K562 (cell line): ENCODE results near the gene NUTF2. TPM values are rescaled to one million over a fixed set of nuclear protein-coding genes. Genes with fewer than 3 reads are reported as not detected.
A peak's percentile ranks its signal among the peaks of the same experiment; 100 is the strongest.

Source experiments
- BMI1 ChIP-seq: fragments of 150-350 bp; IDR thresholded peaks from 2 replicates; pipeline ENCODE4 v1.6.1; 2014; ENCODE audit warnings: low read length
- BRD4 ChIP-seq: fragments of 200-600 bp; sonication (generic); IDR thresholded peaks from 2 replicates; pipeline ENCODE4 v1.6.1; 2017; ENCODE audit warnings: inconsistent platforms
- EZH2 ChIP-seq: IDR thresholded peaks from 2 replicates; pipeline ENCODE4 v1.6.1; 2012; ENCODE audit warnings: low read depth, mild to moderate bottlenecking, inconsistent platforms, low read length, borderline replicate concordance
- FOSL1 ChIP-seq: fragments of 200-800 bp; sonication (Bioruptor generic); conservative IDR thresholded peaks from 2 replicates; pipeline ENCODE4 v1.6.1; 2016; ENCODE audit warnings: missing genetic modification characterization, missing compliant biosample characterization
- FOXJ2 ChIP-seq: fragments of 200-800 bp; sonication (Bioruptor generic); IDR thresholded peaks from 2 replicates; pipeline ENCODE4 v1.6.1; 2016; ENCODE audit warnings: missing genetic modification characterization, missing compliant biosample characterization
- MXI1 ChIP-seq: IDR thresholded peaks from 2 replicates; pipeline ENCODE4 v1.6.1; 2011; ENCODE audit warnings: low read depth, mild to moderate bottlenecking, improper control_type of control experiment, low read length
- NR2F6 ChIP-seq: fragments of 450-650 bp; formaldehyde crosslinking; IDR thresholded peaks from 2 replicates; pipeline ENCODE4 v1.4.0; 2020; ENCODE audit warnings: mild to moderate bottlenecking
- RNF2 ChIP-seq: sonication (generic); IDR thresholded peaks from 2 replicates; pipeline ENCODE4 v1.6.1; 2016
- SMARCA4 ChIP-seq: fragments of 450-650 bp; IDR thresholded peaks from 2 replicates; pipeline ENCODE4 v1.6.1; 2016
- SOX6 ChIP-seq: fragments of 450-650 bp; IDR thresholded peaks from 2 replicates; pipeline ENCODE4 v1.6.1; 2014; ENCODE audit warnings: mild to moderate bottlenecking
- TAL1 ChIP-seq: fragments of 450-650 bp; IDR thresholded peaks from 2 replicates; pipeline ENCODE4 v1.6.1; 2016; ENCODE audit warnings: mild to moderate bottlenecking
- ZNF165 ChIP-seq: fragments of 250-450 bp; sonication (Bioruptor Pico); IDR thresholded peaks from 2 replicates; pipeline ENCODE4 v1.4.0; 2020; ENCODE audit warnings: borderline replicate concordance
- ZNF449 ChIP-seq: fragments of 250-450 bp; sonication (Bioruptor Pico); IDR thresholded peaks from 2 replicates; pipeline ENCODE4 v1.8.0; 2022; ENCODE audit warnings: moderate library complexity, mild to moderate bottlenecking, inconsistent platforms
- ZNF780A ChIP-seq: fragments of 250-450 bp; sonication (Bioruptor Pico); IDR thresholded peaks from 2 replicates; pipeline ENCODE4 v1.5.0; 2021; ENCODE audit warnings: mild to moderate bottlenecking
- polyA plus RNA-seq, 8 experiments: library from polyadenylated mRNA; depleted of rRNA in 4 of 8; stranded (reverse) in 5 of 8; unstranded in 3 of 8; fragments of >200 nt; fragmentation: Nextera tagmentation in 2 of 8; fragmentation: Illumina TruSeq in 1 of 8; extraction: Ambion mirVana in 2 of 8; extraction: Trizol in 1 of 8; gene quantifications; 2 replicates each; pipeline versions ENCODE4 v1.2.1 to v1.2.3, GENCODE V29; 2011 to 2014; ENCODE audit warnings: inconsistent platforms in 1 of 8, missing spikeins in 1 of 8
- total RNA-seq, 7 experiments: library from RNA; depleted of rRNA in 6 of 7; stranded (reverse); fragments of >200 nt in 6 of 7; fragmentation: Illumina TruSeq in 2 of 7; extraction: Trizol in 2 of 7; gene quantifications; 2 replicates each; pipeline versions ENCODE4 v1.2.1 to v1.2.3, GENCODE V29; 2011 to 2021; ENCODE audit warnings: low replicate concordance in 1 of 7
- TF ChIP-seq, protein P1 (sequence below), 2 experiments: IDR thresholded peaks in 1 of 2; conservative IDR thresholded peaks in 1 of 2; 2 replicates each; pipeline ENCODE4 v1.6.1; 2016; ENCODE audit warnings: low read depth in 2 of 2, mild to moderate bottlenecking in 1 of 2, missing compliant biosample characterization in 1 of 2, missing genetic modification characterization in 1 of 2, moderate library complexity in 1 of 2
- TF ChIP-seq, protein P2 (sequence below): fragments of 250-450 bp; sonication (Bioruptor Pico); IDR thresholded peaks from 2 replicates; pipeline ENCODE4 v1.9.0; 2021; ENCODE audit warnings: mild to moderate bottlenecking
- TF ChIP-seq, protein P3 (sequence below): sonication (generic); formaldehyde crosslinking; IDR thresholded peaks from 2 replicates; pipeline ENCODE4 v1.8.0; 2022; ENCODE audit warnings: missing genetic modification reagents, mild to moderate bottlenecking, moderate library complexity, borderline replicate concordance
- TF ChIP-seq, protein P4 (sequence below): fragments of 450-650 bp; IDR thresholded peaks from 2 replicates; pipeline ENCODE4 v1.6.1; 2016
- TF ChIP-seq, protein P5 (sequence below): IDR thresholded peaks from 2 replicates; pipeline ENCODE4 v1.6.1; 2011; ENCODE audit warnings: borderline replicate concordance, low read depth, mild to moderate bottlenecking, moderate library complexity, low read length; ENCODE audit not compliant: insufficient read depth, poor library complexity, severe bottlenecking

The NUTF2 gene
- total and polyA plus RNA-seq, 9 of the 15 experiments (the other 6 are each of a cell fraction or from before 2014, with no cell fraction given) = 106 to 248 (median 147) TPM

GRCh38 chr16:67857547-67858233 lies 11.0 kb downstream of the NUTF2 start (continued):
- TF ChIP-seq, protein P1, sequence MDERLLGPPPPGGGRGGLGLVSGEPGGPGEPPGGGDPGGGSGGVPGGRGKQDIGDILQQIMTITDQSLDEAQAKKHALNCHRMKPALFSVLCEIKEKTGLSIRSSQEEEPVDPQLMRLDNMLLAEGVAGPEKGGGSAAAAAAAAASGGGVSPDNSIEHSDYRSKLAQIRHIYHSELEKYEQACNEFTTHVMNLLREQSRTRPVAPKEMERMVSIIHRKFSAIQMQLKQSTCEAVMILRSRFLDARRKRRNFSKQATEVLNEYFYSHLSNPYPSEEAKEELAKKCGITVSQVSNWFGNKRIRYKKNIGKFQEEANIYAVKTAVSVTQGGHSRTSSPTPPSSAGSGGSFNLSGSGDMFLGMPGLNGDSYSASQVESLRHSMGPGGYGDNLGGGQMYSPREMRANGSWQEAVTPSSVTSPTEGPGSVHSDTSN (CRISPR knock-in tag; IDR thresholded peaks at IDR 0.05; ENCODE audit: low read depth) = no peak
- TF ChIP-seq, protein P1 (tag; conservative IDR thresholded peaks at IDR 0.05; ENCODE audit: low read depth) = 0 out of 2 replicates have a peak, but pooled peaks have one; percentile 12
- TF ChIP-seq BMI1 = peak; percentile 50; the same call in 1 of the 2 replicates
- TF ChIP-seq, protein P2, sequence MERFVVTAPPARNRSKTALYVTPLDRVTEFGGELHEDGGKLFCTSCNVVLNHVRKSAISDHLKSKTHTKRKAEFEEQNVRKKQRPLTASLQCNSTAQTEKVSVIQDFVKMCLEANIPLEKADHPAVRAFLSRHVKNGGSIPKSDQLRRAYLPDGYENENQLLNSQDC = no peak
- TF ChIP-seq, protein P3, sequence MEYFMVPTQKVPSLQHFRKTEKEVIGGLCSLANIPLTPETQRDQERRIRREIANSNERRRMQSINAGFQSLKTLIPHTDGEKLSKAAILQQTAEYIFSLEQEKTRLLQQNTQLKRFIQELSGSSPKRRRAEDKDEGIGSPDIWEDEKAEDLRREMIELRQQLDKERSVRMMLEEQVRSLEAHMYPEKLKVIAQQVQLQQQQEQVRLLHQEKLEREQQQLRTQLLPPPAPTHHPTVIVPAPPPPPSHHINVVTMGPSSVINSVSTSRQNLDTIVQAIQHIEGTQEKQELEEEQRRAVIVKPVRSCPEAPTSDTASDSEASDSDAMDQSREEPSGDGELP (CRISPR knock-in tag) = peak; percentile 76
- TF ChIP-seq RNF2 = no peak
- peak; percentile 96 for TF ChIP-seq FOSL1
- peak; percentile 84 for TF ChIP-seq SOX6
- TF ChIP-seq ZNF449 (CRISPR knock-in tag) = no peak
- TF ChIP-seq MXI1 = peak; percentile 92
- TF ChIP-seq SMARCA4 = peak; percentile 55; the same call in 1 of the 2 replicates
- no peak for TF ChIP-seq NR2F6 (CRISPR knock-in tag)
- peak; percentile 100 for TF ChIP-seq FOXJ2 (tag)
- TF ChIP-seq, protein P4, sequence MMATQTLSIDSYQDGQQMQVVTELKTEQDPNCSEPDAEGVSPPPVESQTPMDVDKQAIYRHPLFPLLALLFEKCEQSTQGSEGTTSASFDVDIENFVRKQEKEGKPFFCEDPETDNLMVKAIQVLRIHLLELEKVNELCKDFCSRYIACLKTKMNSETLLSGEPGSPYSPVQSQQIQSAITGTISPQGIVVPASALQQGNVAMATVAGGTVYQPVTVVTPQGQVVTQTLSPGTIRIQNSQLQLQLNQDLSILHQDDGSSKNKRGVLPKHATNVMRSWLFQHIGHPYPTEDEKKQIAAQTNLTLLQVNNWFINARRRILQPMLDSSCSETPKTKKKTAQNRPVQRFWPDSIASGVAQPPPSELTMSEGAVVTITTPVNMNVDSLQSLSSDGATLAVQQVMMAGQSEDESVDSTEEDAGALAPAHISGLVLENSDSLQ = no peak; the same call in 1 of the 2 replicates
- peak; percentile 30 for TF ChIP-seq TAL1
- TF ChIP-seq ZNF165 = no peak
- no peak for TF ChIP-seq ZNF780A
- TF ChIP-seq, protein P5, sequence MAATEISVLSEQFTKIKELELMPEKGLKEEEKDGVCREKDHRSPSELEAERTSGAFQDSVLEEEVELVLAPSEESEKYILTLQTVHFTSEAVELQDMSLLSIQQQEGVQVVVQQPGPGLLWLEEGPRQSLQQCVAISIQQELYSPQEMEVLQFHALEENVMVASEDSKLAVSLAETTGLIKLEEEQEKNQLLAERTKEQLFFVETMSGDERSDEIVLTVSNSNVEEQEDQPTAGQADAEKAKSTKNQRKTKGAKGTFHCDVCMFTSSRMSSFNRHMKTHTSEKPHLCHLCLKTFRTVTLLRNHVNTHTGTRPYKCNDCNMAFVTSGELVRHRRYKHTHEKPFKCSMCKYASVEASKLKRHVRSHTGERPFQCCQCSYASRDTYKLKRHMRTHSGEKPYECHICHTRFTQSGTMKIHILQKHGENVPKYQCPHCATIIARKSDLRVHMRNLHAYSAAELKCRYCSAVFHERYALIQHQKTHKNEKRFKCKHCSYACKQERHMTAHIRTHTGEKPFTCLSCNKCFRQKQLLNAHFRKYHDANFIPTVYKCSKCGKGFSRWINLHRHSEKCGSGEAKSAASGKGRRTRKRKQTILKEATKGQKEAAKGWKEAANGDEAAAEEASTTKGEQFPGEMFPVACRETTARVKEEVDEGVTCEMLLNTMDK = no peak
- no peak for TF ChIP-seq EZH2
- no peak for TF ChIP-seq BRD4
